Endodermal cell (in vitro differentiated cells): ENCODE data around the gene CBFB. TPM values are rescaled to one million over a fixed set of nuclear protein-coding genes. Genes with fewer than 3 reads are reported as not detected.
A peak's percentile ranks its signal among the peaks of the same experiment; 100 is the strongest.
"Not testable (repeated sequence)": the region's sequence is repeated elsewhere in the genome, so short reads cannot be mapped to it uniquely, and the experiment has no call there.

Source experiments
- DNase-seq: peaks from one replicate; pipeline ENCODE4 v3.0.0-alpha.2; 2017
- H3K27ac ChIP-seq: 2 replicates; pipeline ENCODE4 v1.5.1; 2013; ENCODE audit warnings: mild to moderate bottlenecking, low read depth, low read length, moderate library complexity
- H3K27me3 ChIP-seq: 2 replicates; pipeline ENCODE4 v1.6.1; 2013; ENCODE audit warnings: mild to moderate bottlenecking, low read length, moderate library complexity; ENCODE audit not compliant: insufficient read depth, control insufficient read depth, poor library complexity, severe bottlenecking
- H3K36me3 ChIP-seq: 2 replicates; pipeline ENCODE4 v1.7.0; 2013; ENCODE audit warnings: mild to moderate bottlenecking, low read length, moderate library complexity; ENCODE audit not compliant: control insufficient read depth, insufficient read depth
- H3K4me1 ChIP-seq: one replicate; pipeline ENCODE4 v1.7.0; 2013; ENCODE audit warnings: low read length; ENCODE audit not compliant: control insufficient read depth, insufficient read depth
- H3K4me3 ChIP-seq: 2 replicates; pipeline ENCODE4 v1.5.1; 2013; ENCODE audit warnings: mild to moderate bottlenecking, low read length, moderate library complexity
- H3K9ac ChIP-seq: 2 replicates; pipeline ENCODE4 v1.6.1; 2013; ENCODE audit warnings: mild to moderate bottlenecking, low read length, moderate library complexity; ENCODE audit not compliant: poor library complexity, severe bottlenecking; ENCODE audit errors: extremely low read depth
- H3K9me3 ChIP-seq: 2 replicates; pipeline ENCODE4 v1.6.1; 2013; ENCODE audit warnings: mild to moderate bottlenecking, low read length, moderate library complexity; ENCODE audit not compliant: control insufficient read depth
- H3K27ac Mint-ChIP-seq: 2 replicates; pipeline ENCODE4 v1.8.0; 2020; ENCODE audit warnings: mixed read lengths
- H3K27me3 Mint-ChIP-seq: 2 replicates; pipeline ENCODE4 v1.8.0; 2021; ENCODE audit warnings: mild to moderate bottlenecking, mixed read lengths; ENCODE audit not compliant: insufficient read depth
- H3K36me3 Mint-ChIP-seq: 2 replicates; pipeline ENCODE4 v1.8.0; 2020; ENCODE audit warnings: low read depth, mixed read lengths
- H3K4me1 Mint-ChIP-seq: 2 replicates; pipeline ENCODE4 v1.8.0; 2020; ENCODE audit warnings: mixed read lengths
- H3K4me3 Mint-ChIP-seq: 2 replicates; pipeline ENCODE4 v1.8.0; 2020; ENCODE audit warnings: mild to moderate bottlenecking, moderate library complexity, mixed read lengths
- H3K9me3 Mint-ChIP-seq: 2 replicates; pipeline ENCODE4 v1.8.0; 2020; ENCODE audit warnings: mild to moderate bottlenecking, mixed read lengths
- WGBS, 2 experiments: methylation state at CpG; one replicate each; pipeline versions ENCODE4 v1.1.5 to v1.1.7; 2013; ENCODE audit warnings: missing lambda C conversion rate in 2 of 2, mixed read lengths in 1 of 2; ENCODE audit not compliant: insufficient coverage in 1 of 2, insufficient read length in 1 of 2; 5-methylcytosine and 5-hydroxymethylcytosine counted together
- total RNA-seq, 2 donors: library from RNA; stranded (reverse); fragmentation: NEBNext Ultra II Directional in 1 of 2; extraction: Animal tissue kit (Norgen Biotek cat#: 25700) in 1 of 2; gene quantifications; 2 replicates in 1 of 2; 3 replicates in 1 of 2; pipeline ENCODE4 v1.2.1, GENCODE V29; 2021
- TF ChIP-seq, protein P1 (sequence below): fragments of 200-600 bp; sonication (generic); conservative IDR thresholded peaks from 2 replicates; pipeline ENCODE4 v1.5.0; 2021; ENCODE audit warnings: antibody characterized with exemption, mild to moderate bottlenecking

The CBFB gene
- total RNA-seq, 2 donors from 2014 or later = 93.9 to 95.2 TPM

DNA sequence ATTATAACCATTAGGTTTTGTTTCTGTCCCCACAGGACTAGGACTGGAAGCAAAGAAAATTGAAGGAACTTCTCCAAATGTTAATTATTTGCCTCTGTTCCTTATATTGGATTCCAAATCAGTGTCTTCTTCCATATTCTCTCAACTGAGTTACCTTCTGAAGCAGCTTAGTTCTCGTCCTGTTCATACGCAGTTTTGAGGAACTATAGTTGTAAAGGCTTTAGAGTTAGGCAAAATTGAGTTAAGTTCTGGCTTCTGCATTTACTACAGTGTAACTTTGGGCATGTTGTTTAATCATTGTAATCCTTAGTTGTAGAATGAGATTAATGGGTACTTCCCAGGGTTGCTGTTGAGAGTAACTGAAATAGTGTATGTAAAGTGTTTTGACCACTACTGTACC is 11.2 kb downstream of the CBFB start:
- Histone ChIP-seq H3K27me3 (no peaks in the 10 kb centered on the region), H3K27ac (no peak overlapping the region), H3K9ac (no peak overlapping the region), H3K9me3 (no peaks in the 10 kb centered on the region), H3K4me1 (no peaks in the 10 kb centered on the region), H3K4me3 (no peak overlapping the region), H3K36me3 (peaks cover 78% of the 10 kb centered on the region)
- Mint-ChIP-seq H3K9me3 (no peaks in the 10 kb centered on the region), H3K27me3 (no peaks in the 10 kb centered on the region), H3K4me3 (no peak overlapping the region), H3K4me1 (peaks cover 18% of the 10 kb centered on the region), H3K36me3 (peaks cover 53% of the 10 kb centered on the region), H3K27ac (no peak overlapping the region)
- 95 to 100% methylated on average over 2 of the region's 2 CpGs for whole genome bisulfite sequencing, 2 experiments
- no peak for DNase-seq
- TF ChIP-seq, protein P1, sequence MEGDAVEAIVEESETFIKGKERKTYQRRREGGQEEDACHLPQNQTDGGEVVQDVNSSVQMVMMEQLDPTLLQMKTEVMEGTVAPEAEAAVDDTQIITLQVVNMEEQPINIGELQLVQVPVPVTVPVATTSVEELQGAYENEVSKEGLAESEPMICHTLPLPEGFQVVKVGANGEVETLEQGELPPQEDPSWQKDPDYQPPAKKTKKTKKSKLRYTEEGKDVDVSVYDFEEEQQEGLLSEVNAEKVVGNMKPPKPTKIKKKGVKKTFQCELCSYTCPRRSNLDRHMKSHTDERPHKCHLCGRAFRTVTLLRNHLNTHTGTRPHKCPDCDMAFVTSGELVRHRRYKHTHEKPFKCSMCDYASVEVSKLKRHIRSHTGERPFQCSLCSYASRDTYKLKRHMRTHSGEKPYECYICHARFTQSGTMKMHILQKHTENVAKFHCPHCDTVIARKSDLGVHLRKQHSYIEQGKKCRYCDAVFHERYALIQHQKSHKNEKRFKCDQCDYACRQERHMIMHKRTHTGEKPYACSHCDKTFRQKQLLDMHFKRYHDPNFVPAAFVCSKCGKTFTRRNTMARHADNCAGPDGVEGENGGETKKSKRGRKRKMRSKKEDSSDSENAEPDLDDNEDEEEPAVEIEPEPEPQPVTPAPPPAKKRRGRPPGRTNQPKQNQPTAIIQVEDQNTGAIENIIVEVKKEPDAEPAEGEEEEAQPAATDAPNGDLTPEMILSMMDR = no peak

- no peak for DNase-seq
- TF ChIP-seq, protein P1 = no peak
- Mint-ChIP-seq H3K9me3 (no peaks in the 10 kb centered on the region), H3K27ac (no peak overlapping the region), H3K4me1 (peaks cover 15% of the 10 kb centered on the region), H3K4me3 (no peak overlapping the region), H3K36me3 (peaks cover 53% of the 10 kb centered on the region), H3K27me3 (no peaks in the 10 kb centered on the region)
- H3K27me3 ChIP-seq = no peaks in the 10 kb centered on the region
- H3K27ac ChIP-seq = no peak overlapping the region
- no peaks in the 10 kb centered on the region for H3K9me3 ChIP-seq
- no peak overlapping the region for H3K9ac ChIP-seq
- no peaks in the 10 kb centered on the region for H3K4me1 ChIP-seq
- H3K36me3 ChIP-seq = peaks cover 80% of the 10 kb centered on the region
- 93 to 95% methylated on average over 2 of the region's 2 CpGs for WGBS, 2 experiments
- H3K4me3 ChIP-seq = no peak overlapping the region
Observed at GRCh38 chr16:67040906-67041305, 12.0 kb downstream of the CBFB start.

- H3K9me3 Mint-ChIP-seq, H3K9me3 ChIP-seq, H3K4me3 Mint-ChIP-seq, H3K27ac Mint-ChIP-seq, H3K4me3 ChIP-seq, DNase-seq, H3K27me3 ChIP-seq, H3K27ac ChIP-seq, H3K9ac ChIP-seq, H3K4me1 ChIP-seq, H3K27me3 Mint-ChIP-seq: not testable (repeated sequence)
- Mint-ChIP-seq H3K36me3 (peaks cover 52% of the 10 kb centered on the region), H3K4me1 (peaks cover 12% of the 10 kb centered on the region)
- WGBS, 2 experiments = 93 to 97% methylated on average over 2 to 4 of the region's 4 CpGs
- peaks cover 81% of the 10 kb centered on the region for H3K36me3 ChIP-seq
- TF ChIP-seq, protein P1 = peak; percentile 46
Observed at GRCh38 chr16:67041520-67041919, 12.6 kb downstream of the CBFB start.
